Measurements from ENCODE around the gene KIF16B.
"Not testable (repeated sequence)": the region's sequence is repeated elsewhere in the genome, so short reads cannot be mapped to it uniquely, and the experiment has no call there.

Gene KIF16B

GRCh38 chr20:16573001-16573965, at the start of gene KIF16B:
TSS of gene KIF16B (minus strand) at chr20:16573448. CDS start at chr20:16573275, 173 bp downstream.
- peak; percentile 92 for DNase-seq

DNA sequence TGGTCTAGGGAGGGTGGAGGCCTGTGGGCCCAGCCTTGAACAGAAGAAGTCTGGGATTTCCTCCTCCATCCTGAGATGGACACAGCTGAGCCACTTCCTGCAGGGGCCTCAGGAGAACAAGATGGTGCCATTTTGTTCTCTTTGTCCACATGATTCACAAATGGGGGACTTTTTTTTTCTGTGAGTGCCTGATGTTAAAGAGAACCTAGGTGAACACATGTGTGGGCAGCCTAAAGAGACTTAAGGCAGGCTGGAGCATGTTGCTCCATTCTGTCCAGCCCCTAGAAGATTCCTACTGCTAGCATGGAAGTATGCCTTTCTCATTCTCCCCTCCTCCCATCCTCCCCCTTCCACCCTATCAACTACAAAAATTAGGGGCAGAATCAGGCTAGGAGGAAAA, 49.3 kb upstream of the KIF16B start:
- DNase-seq, result no peak

DNA sequence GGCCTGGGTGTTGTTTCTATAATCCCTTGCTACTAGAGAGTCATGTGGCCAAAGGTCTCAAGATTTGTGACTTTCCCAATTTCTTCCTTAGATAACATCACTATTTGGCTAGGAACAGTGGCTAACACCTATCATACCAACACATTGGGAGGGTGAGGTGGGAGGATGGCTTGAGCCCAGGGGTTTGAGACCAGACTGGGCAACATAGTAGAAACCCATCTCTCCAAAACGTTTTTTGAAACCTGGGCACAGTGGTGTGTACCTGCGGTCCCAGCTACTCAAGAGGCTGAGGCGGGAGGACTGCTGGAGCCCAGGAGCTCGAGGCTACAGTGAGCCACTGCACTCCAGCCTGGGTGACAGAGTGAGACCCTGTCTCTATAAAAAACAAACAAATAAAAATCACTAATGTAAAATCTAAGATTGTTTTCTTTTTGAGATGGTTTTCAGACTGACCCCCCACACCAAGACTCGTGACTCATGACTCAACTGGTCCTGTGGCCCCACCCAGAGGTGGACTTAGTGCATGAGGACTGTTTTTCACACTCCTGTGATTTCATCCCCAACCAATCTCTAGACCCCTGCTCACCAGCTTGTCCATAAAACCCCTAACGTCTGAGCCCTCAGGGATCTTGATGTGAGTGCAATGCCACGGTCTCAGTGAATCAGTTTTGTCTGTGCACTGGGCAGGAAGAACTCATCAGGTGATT, 48.3 kb upstream of the KIF16B start:
- no peak for DNase-seq

GRCh38 chr20:16620961-16621360, 47.7 kb upstream of the KIF16B start:
- DNase-seq, result no peak

GRCh38 chr20:16619953-16620352, 46.7 kb upstream of the KIF16B start:
- no peak for DNase-seq

DNA sequence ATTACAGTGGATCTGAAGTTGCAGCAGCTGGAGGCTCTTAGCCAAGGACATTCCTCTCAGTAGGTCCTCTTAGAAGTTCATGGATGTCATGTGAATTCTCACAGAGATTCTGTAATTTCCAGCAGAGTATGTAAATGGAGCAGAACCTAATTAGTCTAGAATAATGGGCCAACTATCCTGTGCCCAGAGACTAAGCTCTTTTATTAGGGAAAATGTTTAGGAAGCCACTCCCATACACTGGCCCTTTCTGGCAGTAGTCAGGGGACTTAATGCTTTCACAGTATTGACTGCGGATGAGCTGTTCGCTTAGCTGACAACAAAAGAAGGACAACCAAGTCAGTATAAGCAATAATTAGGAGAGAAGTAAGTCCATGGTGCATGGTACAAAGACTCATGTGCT, 43.8 kb upstream of the KIF16B start:
- DNase-seq, result no peak

DNA sequence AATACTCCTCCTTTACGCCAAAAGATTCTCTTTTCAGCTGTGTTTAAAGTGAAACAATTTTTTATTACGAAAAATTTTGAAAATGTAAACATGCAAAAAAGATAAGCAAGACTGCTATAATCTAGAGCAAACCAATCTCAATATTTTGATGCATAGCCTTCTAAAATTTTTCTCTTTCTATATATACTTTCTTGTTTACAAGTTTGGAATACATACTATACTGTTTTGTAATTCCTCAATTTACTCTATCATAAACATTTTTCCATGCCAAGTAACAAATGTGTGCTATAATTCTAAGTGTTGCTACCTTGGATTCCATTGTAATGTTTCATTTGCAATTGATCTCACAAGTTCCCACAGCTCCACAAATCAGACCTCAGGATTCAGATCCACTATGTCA, 43.1 kb upstream of the KIF16B start:
- DNase-seq, result no peak

GRCh38 chr20:16615199-16615598, 42.0 kb upstream of the KIF16B start:
- no peak for DNase-seq

GRCh38 chr20:16613954-16614353, 40.7 kb upstream of the KIF16B start:
- DNase-seq, result no peak

DNA sequence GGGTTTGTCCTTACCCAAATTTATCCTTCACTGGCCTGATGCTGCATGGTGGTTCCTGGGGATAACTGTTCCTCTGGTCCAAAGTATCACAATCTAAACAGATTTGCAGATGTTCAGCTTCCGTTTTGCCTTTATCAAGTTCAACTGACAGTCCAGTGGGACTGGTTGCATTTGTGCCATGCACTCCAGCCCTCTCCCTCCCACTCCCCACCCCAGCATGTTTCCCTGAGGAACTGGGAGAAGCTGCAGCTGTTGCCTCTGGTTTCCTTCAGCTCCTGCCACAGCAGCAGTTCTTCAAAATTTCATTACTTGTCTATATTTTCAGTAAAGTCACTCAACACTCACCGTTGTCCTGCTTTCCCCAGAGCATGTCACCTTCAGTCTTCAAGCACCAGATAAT, 39.5 kb upstream of the KIF16B start:
- DNase-seq, result no peak

DNA sequence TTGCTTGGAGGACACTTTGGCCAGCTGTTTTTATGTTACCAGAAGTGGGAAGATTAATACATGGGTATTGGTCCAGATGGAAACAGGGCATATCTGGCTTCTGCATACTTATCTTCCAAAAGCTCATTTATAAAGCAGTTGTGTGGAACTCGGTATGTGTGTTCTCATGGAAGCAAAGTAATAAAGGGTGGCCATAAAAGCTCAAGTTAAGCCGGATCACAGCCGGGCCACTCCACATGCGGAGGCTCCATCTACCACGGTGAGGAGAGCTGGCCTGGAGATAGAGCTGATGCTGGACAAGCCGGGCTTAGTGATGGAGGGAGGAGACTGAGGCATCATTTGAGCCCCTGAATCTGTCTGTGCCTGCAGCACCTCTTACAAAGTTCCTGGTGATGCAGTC, 38.6 kb upstream of the KIF16B start:
- DNase-seq, result no peak

DNA sequence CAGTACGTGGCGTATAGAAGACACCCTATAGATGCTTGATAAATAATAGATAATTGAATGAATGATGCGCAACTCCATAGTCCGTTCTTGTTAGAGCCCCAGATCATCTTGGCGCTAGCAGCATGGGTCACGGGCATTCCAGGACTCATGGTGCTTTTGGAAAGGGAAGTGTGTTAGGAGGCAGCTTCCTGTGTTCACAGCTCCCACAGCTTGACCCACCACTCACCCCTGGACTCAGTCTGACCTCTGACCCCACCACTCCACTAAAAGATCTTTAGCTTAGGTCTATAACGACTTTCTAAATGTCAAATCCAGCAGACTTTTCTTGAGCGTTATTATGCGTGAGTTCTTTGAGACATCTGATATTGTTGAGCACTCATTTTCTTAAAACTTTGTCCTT, 35.8 kb upstream of the KIF16B start:
- no peak for DNase-seq

- no peak for DNase-seq
Observed at GRCh38 chr20:16608277-16608650, 35.0 kb upstream of the KIF16B start.

DNA sequence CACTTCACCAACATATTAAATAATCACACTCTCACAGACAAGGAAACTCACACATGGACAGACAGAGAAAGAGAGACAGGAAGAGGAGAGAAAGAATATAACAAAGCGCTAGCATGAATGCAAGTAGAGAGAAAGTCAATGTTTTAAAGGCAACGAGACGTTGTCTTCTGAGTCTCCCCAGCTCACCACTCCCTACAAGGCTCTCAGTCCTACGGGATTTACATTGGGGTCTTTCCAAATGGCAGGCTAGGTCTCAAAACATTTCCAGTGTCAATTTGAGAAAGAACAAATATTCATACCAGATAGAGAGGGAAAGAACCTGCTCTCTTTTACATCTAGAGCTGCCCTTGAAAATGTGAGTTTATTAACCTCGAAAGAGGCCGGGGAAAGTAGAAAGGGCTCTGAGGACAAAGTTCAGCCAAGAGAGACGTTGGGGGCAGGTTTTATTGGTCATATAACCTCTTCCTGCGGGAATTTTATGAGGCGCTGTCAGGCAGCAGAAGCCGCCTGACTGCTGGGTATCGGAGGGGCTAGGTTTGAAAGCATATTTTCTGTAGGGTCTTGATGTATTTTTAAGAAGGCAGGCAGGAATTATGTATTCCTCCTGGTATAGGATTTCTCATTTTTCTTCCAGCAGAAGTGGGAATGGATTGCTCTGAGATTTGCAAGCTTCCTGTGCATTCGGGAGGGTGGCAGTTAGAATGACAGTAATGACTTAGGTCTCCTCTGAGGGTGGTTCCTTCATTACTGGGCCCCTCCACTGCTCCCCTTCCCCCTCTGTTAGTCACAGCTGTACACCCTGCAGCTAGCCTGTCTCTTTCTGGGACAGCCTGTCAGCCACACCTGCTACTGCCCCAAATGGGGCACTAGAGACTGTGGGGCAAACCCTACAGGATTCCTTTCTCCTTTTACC, 34.4 kb upstream of the KIF16B start:
- DNase-seq, result no peak

- DNase-seq, result no peak
Observed at GRCh38 chr20:16606468-16607070, 33.3 kb upstream of the KIF16B start.

- no peak for DNase-seq
Observed at GRCh38 chr20:16601047-16601446, 27.8 kb upstream of the KIF16B start.

DNA sequence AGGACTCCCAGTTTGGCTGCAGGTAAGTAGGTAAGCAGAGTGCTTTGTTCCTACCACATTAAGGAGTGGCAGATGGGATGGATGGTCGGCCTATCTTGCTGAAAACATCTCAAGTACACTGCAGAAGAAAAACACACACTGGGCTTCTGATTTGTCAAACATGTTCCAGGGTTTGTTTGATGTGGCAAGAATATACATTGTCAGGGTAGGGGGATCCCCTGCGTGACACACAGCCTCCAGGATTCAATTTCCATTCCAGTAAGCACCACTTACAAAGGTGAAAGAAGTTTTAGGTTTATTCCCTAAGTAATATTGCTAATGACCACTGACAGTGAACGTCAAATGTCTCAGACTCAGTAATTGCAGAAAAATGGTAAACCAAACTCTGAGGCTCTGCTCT, 26.0 kb upstream of the KIF16B start:
- DNase-seq, result no peak

GRCh38 chr20:16596991-16597390, 23.7 kb upstream of the KIF16B start:
- DNase-seq, result no peak

GRCh38 chr20:16596404-16596803, 23.2 kb upstream of the KIF16B start:
- DNase-seq, result not testable (repeated sequence)

DNA sequence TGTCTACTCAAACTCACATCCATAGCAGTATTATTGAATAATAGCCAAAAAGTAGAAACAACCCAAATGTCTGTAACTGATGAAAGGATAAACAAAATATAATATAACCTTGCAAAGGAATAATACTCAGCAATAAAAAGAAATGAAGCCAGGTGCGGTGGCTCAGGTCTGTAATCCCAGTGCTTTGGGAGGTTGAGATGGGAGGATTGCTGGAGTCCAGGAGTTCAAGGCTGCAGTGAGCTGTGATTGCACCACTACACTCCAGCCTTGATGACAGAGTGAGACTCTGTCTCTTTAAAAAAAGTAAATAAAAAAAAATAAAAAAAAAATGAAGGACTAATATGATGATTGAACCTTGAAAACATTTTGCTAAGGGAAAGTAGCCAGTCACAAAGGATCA, 22.1 kb upstream of the KIF16B start:
- no peak for DNase-seq

GRCh38 chr20:16590041-16590633, 16.9 kb upstream of the KIF16B start:
- no peak for DNase-seq

DNA sequence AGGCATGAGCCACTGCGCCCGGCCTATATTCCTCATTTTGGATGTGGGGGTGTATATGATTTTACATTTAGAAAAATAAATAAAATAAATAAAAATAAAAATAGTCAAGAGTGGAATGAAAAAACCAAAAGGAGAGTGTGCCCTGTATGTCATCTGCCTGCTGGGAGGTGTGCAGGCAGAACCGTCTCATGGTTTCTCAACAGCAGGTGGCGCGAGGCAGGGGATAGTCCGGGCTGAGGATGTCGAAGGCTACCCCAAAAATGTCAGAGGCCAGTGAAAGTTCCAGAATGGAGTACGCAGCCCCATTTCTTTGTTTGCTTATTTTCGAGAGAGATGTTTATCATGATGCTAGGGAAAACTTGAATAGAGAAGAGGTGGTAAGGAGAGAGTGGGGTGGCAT, 16.4 kb upstream of the KIF16B start:
- no peak for DNase-seq

Data from hematopoietic multipotent progenitor cell treated with erythropoietin and hydrocortisone succinate and interleukin-3 and kit ligand, for 4 days (in vitro differentiated cells).